ENCODE data around the gene C19orf73. TPM values are rescaled to one million over a fixed set of nuclear protein-coding genes. Genes with fewer than 3 reads are reported as not detected.

C19orf73 gene
- polyA plus RNA-seq, 3 donors: 0.60 to 0.76 (median 0.66) TPM

- peak overlapping the region; percentile 31 to 80 (median 55) for H3K4me3 ChIP-seq (replicated peaks in 1 of 3; ENCODE audit: low read depth in 2 of 3, low read length in 3 of 3)
- no peaks in the 10 kb centered on the region for H3K9me3 ChIP-seq (replicated peaks in 1 of 2; ENCODE audit: control insufficient read depth in 1 of 2, insufficient read depth in 1 of 2, low read length in 2 of 2)
- Mint-ChIP-seq H3K36me3 (peaks cover 0 to 6% of the 10 kb centered on the region in 2 donors), H3K4me1 (peaks cover 41% of the 10 kb centered on the region), H3K9me3 (peaks cover 3 to 8% (median 6%) of the 10 kb centered on the region in 7 donors), H3K27me3 (ENCODE audit: low read depth in 3 of 3) (peaks cover 9 to 17% (median 12%) of the 10 kb centered on the region in 3 donors), H3K27ac (peak overlapping the region in 1 of 7 donors; percentile 25), H3K4me3 (peak overlapping the region; percentile 79 to 82)
- peak overlapping the region; percentile 95 for H3K4me2 ChIP-seq (replicated peaks; ENCODE audit: extremely low read depth, low read length, poor library complexity, severe bottlenecking)
- H2AFZ ChIP-seq (ENCODE audit: insufficient read depth, low read depth, low read length, poor library complexity, severe bottlenecking): peak overlapping the region; percentile 90
- intact Hi-C loops (cut with micrococcal nuclease): loop anchor here in 1 of 2 donors (5.0 kb wide), 1 partner anchor 33 kb away; no protein-coding TSS in a partner anchor
- DNase-seq: peak in 1 of 3 donors; percentile 20
- peaks cover 41 to 53% of the 10 kb centered on the region in 2 donors for H3K4me1 ChIP-seq (ENCODE audit: control insufficient read depth in 1 of 2, insufficient read depth in 2 of 2, low read length in 2 of 2)
- no peak overlapping the region for H3K27ac ChIP-seq (ENCODE audit: low read depth in 1 of 2, low read length in 2 of 2)
- no peaks in the 10 kb centered on the region for H3K79me2 ChIP-seq (ENCODE audit: insufficient read depth, low read length)
- peaks cover 3% of the 10 kb centered on the region in 2 donors for H3K27me3 ChIP-seq (ENCODE audit: control insufficient read depth in 2 of 2, insufficient read depth in 2 of 2, low read length in 2 of 2)
- H4K20me1 ChIP-seq (ENCODE audit: insufficient read depth, low read length): no peaks in the 10 kb centered on the region
- H3K36me3 ChIP-seq (replicated peaks in 1 of 2; ENCODE audit: control insufficient read depth in 1 of 2, insufficient read depth in 2 of 2, low read length in 2 of 2): no peaks in the 10 kb centered on the region
- 11% methylated on average over 68 of the region's 68 CpGs for WGBS (ENCODE audit: insufficient coverage)
- TF ChIP-seq, protein P1, sequence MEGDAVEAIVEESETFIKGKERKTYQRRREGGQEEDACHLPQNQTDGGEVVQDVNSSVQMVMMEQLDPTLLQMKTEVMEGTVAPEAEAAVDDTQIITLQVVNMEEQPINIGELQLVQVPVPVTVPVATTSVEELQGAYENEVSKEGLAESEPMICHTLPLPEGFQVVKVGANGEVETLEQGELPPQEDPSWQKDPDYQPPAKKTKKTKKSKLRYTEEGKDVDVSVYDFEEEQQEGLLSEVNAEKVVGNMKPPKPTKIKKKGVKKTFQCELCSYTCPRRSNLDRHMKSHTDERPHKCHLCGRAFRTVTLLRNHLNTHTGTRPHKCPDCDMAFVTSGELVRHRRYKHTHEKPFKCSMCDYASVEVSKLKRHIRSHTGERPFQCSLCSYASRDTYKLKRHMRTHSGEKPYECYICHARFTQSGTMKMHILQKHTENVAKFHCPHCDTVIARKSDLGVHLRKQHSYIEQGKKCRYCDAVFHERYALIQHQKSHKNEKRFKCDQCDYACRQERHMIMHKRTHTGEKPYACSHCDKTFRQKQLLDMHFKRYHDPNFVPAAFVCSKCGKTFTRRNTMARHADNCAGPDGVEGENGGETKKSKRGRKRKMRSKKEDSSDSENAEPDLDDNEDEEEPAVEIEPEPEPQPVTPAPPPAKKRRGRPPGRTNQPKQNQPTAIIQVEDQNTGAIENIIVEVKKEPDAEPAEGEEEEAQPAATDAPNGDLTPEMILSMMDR (IDR thresholded peaks at IDR 0.05): no peak
- H3K9ac ChIP-seq (ENCODE audit: insufficient read depth, low read length, poor library complexity, severe bottlenecking): peak overlapping the region; percentile 46
These were observed 4.1 kb downstream of the C19orf73 start for GRCh38 chr19:49114630-49115363.

GRCh38 chr19:49113762-49114629 is 4.9 kb downstream of the C19orf73 start, which contains the start of gene LIN7B:
LIN7B (plus strand) TSS chr19:49114370; CDS start chr19:49114405, 35 bp downstream.
- H3K4me3 ChIP-seq (replicated peaks in 1 of 3; ENCODE audit: low read depth in 2 of 3, low read length in 3 of 3): peak within 1 kb of the TSS; percentile 31 to 80 (median 55)
- H3K36me3 ChIP-seq (replicated peaks in 1 of 2; ENCODE audit: control insufficient read depth in 1 of 2, insufficient read depth in 2 of 2, low read length in 2 of 2): peaks cover 2 to 5% of the 10 kb centered on the region in 2 donors
- Mint-ChIP-seq H3K27ac (peak within 1 kb of the TSS in 5 of 7 donors; percentile 38 to 65 (median 60)), H3K4me1 (peaks cover 39% of the 10 kb centered on the region), H3K27me3 (ENCODE audit: low read depth in 3 of 3) (peaks cover 7 to 11% (median 10%) of the 10 kb centered on the region in 3 donors), H3K4me3 (peak within 1 kb of the TSS; percentile 79 to 82), H3K36me3 (peaks cover 4 to 10% of the 10 kb centered on the region in 2 donors), H3K9me3 (peaks cover 3 to 8% (median 6%) of the 10 kb centered on the region in 7 donors)
- peaks cover 3% of the 10 kb centered on the region for H4K20me1 ChIP-seq (ENCODE audit: insufficient read depth, low read length)
- no peaks in the 10 kb centered on the region for H3K79me2 ChIP-seq (ENCODE audit: insufficient read depth, low read length)
- H3K27ac ChIP-seq (ENCODE audit: low read depth in 1 of 2, low read length in 2 of 2): no peak within 1 kb of the TSS
- H3K4me1 ChIP-seq (ENCODE audit: control insufficient read depth in 1 of 2, insufficient read depth in 2 of 2, low read length in 2 of 2): peaks cover 35 to 45% of the 10 kb centered on the region in 2 donors
- H3K27me3 ChIP-seq (ENCODE audit: control insufficient read depth in 2 of 2, insufficient read depth in 2 of 2, low read length in 2 of 2): no peaks in the 10 kb centered on the region
- H3K9ac ChIP-seq (ENCODE audit: insufficient read depth, low read length, poor library complexity, severe bottlenecking): peak within 1 kb of the TSS; percentile 46
- peak within 1 kb of the TSS; percentile 95 for H3K4me2 ChIP-seq (replicated peaks; ENCODE audit: extremely low read depth, low read length, poor library complexity, severe bottlenecking)
- DNase-seq: peak; percentile 40 to 64 (median 61)
- no peaks in the 10 kb centered on the region for H3K9me3 ChIP-seq (replicated peaks in 1 of 2; ENCODE audit: control insufficient read depth in 1 of 2, insufficient read depth in 1 of 2, low read length in 2 of 2)
- H2AFZ ChIP-seq (ENCODE audit: insufficient read depth, low read depth, low read length, poor library complexity, severe bottlenecking): peak within 1 kb of the TSS; percentile 90
- under 1% methylated on average over 59 of the region's 66 CpGs for WGBS (ENCODE audit: insufficient coverage)
- TF ChIP-seq, protein P1 (IDR thresholded peaks at IDR 0.05): peak; percentile 76
- intact Hi-C loops (cut with micrococcal nuclease): loop anchor here in 1 of 2 donors (5.0 kb wide), 1 partner anchor 33 kb away; no protein-coding TSS in a partner anchor

All from CD14-positive monocyte (primary cell).